Activated CD4-positive, CD25-positive, alpha-beta regulatory T cell treated with anti-CD3 and anti-CD28 coated beads, Interleukin-2, amount 50 U/mL, for 72 hours (primary cell): ENCODE measurements around the gene CAMK1D.
A peak's percentile ranks its signal among the peaks of the same experiment; 100 is the strongest.

Experiments
- DNase-seq: peaks from one replicate; pipeline ENCODE4 v3.0.0; 2021

The CAMK1D gene

GRCh38 chr10:12577610-12578009 is 228.3 kb downstream of the CAMK1D start:
- DNase-seq, result no peak

- DNase-seq, result no peak
Observed at GRCh38 chr10:12579954-12580858, 230.9 kb downstream of the CAMK1D start.

- no peak for DNase-seq
Observed at GRCh38 chr10:12583891-12584595, 234.7 kb downstream of the CAMK1D start.

- DNase-seq, result no peak
Observed at GRCh38 chr10:12586741-12587140, 237.4 kb downstream of the CAMK1D start.

GRCh38 chr10:12587451-12587888 is 238.1 kb downstream of the CAMK1D start:
- no peak for DNase-seq

GRCh38 chr10:12588091-12588860 is 238.9 kb downstream of the CAMK1D start:
- no peak for DNase-seq

- no peak for DNase-seq
Observed at GRCh38 chr10:12589291-12589690, 239.9 kb downstream of the CAMK1D start.

- DNase-seq, result no peak
Observed at GRCh38 chr10:12589791-12590190, 240.4 kb downstream of the CAMK1D start.

GRCh38 chr10:12590675-12591659 is 241.6 kb downstream of the CAMK1D start:
- DNase-seq, result no peak

- DNase-seq, result no peak
Observed at GRCh38 chr10:12592967-12593366, 243.6 kb downstream of the CAMK1D start.

- DNase-seq, result no peak
Observed at GRCh38 chr10:12594448-12594944, 245.1 kb downstream of the CAMK1D start.

- no peak for DNase-seq
Observed at GRCh38 chr10:12595936-12596576, 246.7 kb downstream of the CAMK1D start.

- no peak for DNase-seq
Observed at GRCh38 chr10:12597176-12597575, 247.8 kb downstream of the CAMK1D start.

GRCh38 chr10:12597788-12598765 is 248.7 kb downstream of the CAMK1D start:
- no peak for DNase-seq

- no peak for DNase-seq
Observed at GRCh38 chr10:12600652-12601051, 251.3 kb downstream of the CAMK1D start.

GRCh38 chr10:12602521-12602920 is 253.2 kb downstream of the CAMK1D start:
- DNase-seq, result no peak

- no peak for DNase-seq
Observed at GRCh38 chr10:12603766-12604470, 254.6 kb downstream of the CAMK1D start.

GRCh38 chr10:12605580-12606405 is 256.4 kb downstream of the CAMK1D start:
- DNase-seq, result peak; percentile 59
